Loucy (cell line): ENCODE results near the gene RNASE13.
"Not testable (repeated sequence)": the region's sequence is repeated elsewhere in the genome, so short reads cannot be mapped to it uniquely, and the experiment has no call there.

ENCODE experiments used
- H2AFZ ChIP-seq: fragments of 200-600 bp; sonication (generic); 2 replicates; pipeline ENCODE4 v1.6.0; 2016; ENCODE audit warnings: antibody characterized with exemption, mild to moderate bottlenecking, low read length, moderate library complexity
- H3F3A ChIP-seq: fragments of 200-600 bp; 2 replicates; pipeline ENCODE4 v1.6.0; 2016; ENCODE audit warnings: antibody characterized with exemption, low read depth, mild to moderate bottlenecking
- H3K27me3 ChIP-seq: fragments of 200-600 bp; sonication (generic); 2 replicates; pipeline ENCODE4 v1.6.1; 2014; ENCODE audit warnings: low read length, mild to moderate bottlenecking; ENCODE audit not compliant: insufficient read depth, poor library complexity, severe bottlenecking
- H3K36me3 ChIP-seq: fragments of 200-600 bp; sonication (generic); 2 replicates; pipeline ENCODE4 v1.6.1; 2016; ENCODE audit warnings: low read length; ENCODE audit not compliant: insufficient read depth
- H3K4me1 ChIP-seq: fragments of 200-600 bp; sonication (generic); 2 replicates; pipeline ENCODE4 v1.5.1; 2014; ENCODE audit warnings: low read length, mild to moderate bottlenecking; ENCODE audit not compliant: insufficient read depth, poor library complexity, severe bottlenecking
- H3K4me2 ChIP-seq: fragments of 200-600 bp; sonication (generic); 2 replicates; pipeline ENCODE4 v1.6.0; 2014; ENCODE audit warnings: antibody characterized with exemption, low read length, low read depth, mild to moderate bottlenecking; ENCODE audit not compliant: poor library complexity, severe bottlenecking
- H3K4me3 ChIP-seq: fragments of 200-600 bp; sonication (generic); 2 replicates; pipeline ENCODE4 v1.5.1; 2014; ENCODE audit warnings: low read length, mild to moderate bottlenecking, mixed read lengths; ENCODE audit not compliant: poor library complexity, severe bottlenecking
- H3K79me2 ChIP-seq: fragments of 200-600 bp; sonication (generic); 2 replicates; pipeline ENCODE4 v1.6.1; 2014; ENCODE audit warnings: low read length; ENCODE audit not compliant: insufficient read depth
- H3K9ac ChIP-seq: fragments of 200-600 bp; sonication (generic); 2 replicates; pipeline ENCODE4 v1.6.0; 2014; ENCODE audit warnings: mild to moderate bottlenecking, low read depth, low read length, moderate library complexity; ENCODE audit not compliant: poor library complexity, severe bottlenecking
- H3K9me2 ChIP-seq: fragments of 200-600 bp; sonication (generic); replicated peaks from 2 replicates; pipeline ENCODE4 v1.6.1; 2016; ENCODE audit warnings: low read depth, low read length, mixed read lengths
- H3K9me3 ChIP-seq: fragments of 200-600 bp; sonication (generic); 2 replicates; pipeline ENCODE4 v1.6.1; 2014; ENCODE audit warnings: mild to moderate bottlenecking, antibody characterized with exemption, low read length, low read depth; ENCODE audit not compliant: insufficient read depth
- H4K20me1 ChIP-seq: fragments of 200-600 bp; sonication (generic); 2 replicates; pipeline ENCODE4 v1.6.0; 2014; ENCODE audit warnings: antibody characterized with exemption, low read length, mild to moderate bottlenecking; ENCODE audit not compliant: insufficient read depth, poor library complexity, severe bottlenecking
- EZH2phosphoT487 ChIP-seq: fragments of 200-600 bp; IDR thresholded peaks from 2 replicates; pipeline ENCODE4 v1.6.1; 2018; ENCODE audit warnings: antibody characterized with exemption, mild to moderate bottlenecking, moderate library complexity, borderline replicate concordance
- TF ChIP-seq, protein P1 (sequence below): fragments of 200-600 bp; sonication (generic); conservative IDR thresholded peaks from 2 replicates; pipeline ENCODE4 v1.5.1; 2014; ENCODE audit warnings: mild to moderate bottlenecking, antibody characterized with exemption, low read length

The RNASE13 gene

DNA sequence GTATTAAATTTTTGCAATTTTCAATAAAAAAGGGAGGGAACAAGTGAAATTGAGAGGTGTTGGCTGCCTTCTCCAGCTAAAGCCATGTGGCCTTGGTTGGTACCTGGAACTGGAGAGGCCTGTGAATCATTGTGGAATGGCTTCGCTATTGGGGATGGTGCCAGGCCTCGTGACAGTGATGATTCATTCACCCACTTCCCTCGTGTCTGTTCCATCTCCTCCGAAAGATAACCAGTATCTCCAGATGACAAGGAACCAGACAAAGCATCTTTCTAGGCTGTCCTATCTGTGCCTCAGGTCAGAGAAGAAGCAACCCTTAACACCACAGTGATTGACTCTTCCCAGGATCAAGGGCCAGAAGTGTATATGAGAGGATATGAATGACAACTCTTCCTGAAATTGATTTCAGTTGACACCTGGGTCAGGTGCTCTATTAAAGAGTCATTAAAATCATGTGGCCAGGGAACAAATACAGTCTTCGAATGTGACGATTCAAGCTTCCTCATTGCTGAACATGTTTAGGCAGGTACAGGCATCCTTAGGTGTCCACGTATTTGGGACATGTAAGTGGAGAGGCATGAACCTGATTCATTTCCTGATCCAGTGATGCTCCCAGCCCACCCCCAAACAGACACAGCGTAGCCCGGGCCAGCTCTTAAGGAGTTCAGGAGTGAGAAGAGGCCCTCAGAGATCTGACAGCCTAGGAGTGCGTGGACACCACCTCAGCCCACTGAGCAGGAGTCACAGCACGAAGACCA lies 7.2 kb upstream of the RNASE13 start, which contains the start of gene RNASE7:
Gene RNASE7 (plus strand): TSS at position 687 of the 758 bp plus-strand sequence. CDS start 631 bp downstream, outside the sequence.
- Histone ChIP-seq H2AFZ (no peak within 1 kb of the TSS), H3K9me2 (no peaks in the 10 kb centered on the region), H3K79me2 (no peaks in the 10 kb centered on the region), H3K4me1 (peaks cover 34% of the 10 kb centered on the region), H4K20me1 (no peaks in the 10 kb centered on the region), H3K9ac (peak within 1 kb of the TSS; percentile 49), H3K27me3 (no peaks in the 10 kb centered on the region), H3K9me3 (no peaks in the 10 kb centered on the region), H3F3A (no peaks in the 10 kb centered on the region), H3K4me2 (peak within 1 kb of the TSS; percentile 66), H3K4me3 (no peak within 1 kb of the TSS), H3K36me3 (no peaks in the 10 kb centered on the region)
- TF ChIP-seq, protein P1, sequence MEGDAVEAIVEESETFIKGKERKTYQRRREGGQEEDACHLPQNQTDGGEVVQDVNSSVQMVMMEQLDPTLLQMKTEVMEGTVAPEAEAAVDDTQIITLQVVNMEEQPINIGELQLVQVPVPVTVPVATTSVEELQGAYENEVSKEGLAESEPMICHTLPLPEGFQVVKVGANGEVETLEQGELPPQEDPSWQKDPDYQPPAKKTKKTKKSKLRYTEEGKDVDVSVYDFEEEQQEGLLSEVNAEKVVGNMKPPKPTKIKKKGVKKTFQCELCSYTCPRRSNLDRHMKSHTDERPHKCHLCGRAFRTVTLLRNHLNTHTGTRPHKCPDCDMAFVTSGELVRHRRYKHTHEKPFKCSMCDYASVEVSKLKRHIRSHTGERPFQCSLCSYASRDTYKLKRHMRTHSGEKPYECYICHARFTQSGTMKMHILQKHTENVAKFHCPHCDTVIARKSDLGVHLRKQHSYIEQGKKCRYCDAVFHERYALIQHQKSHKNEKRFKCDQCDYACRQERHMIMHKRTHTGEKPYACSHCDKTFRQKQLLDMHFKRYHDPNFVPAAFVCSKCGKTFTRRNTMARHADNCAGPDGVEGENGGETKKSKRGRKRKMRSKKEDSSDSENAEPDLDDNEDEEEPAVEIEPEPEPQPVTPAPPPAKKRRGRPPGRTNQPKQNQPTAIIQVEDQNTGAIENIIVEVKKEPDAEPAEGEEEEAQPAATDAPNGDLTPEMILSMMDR: no peak
- no peak for TF ChIP-seq EZH2phosphoT487

DNA sequence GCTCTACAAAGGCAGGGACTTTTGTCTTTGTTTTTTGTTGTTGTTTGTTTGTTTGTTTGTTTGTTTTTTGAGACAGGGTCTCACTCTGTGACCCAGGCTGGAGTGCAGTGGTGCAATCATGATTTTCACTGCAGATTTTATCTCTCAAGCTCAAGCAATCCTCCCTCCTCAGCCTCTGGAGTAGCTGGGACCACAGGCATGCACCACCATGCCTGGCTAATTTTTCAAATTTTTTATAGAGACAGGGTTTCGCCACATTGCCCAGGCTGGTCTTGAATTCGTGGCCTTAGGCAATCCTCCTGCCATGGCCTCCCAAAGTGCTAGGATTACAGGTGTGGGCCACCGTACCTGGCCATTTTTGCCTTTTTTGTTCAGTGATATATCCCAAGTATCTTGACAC lies 6.3 kb upstream of the RNASE13 start:
- H3K4me2 ChIP-seq, H3K9me3 ChIP-seq, H3K9me2 ChIP-seq, H2AFZ ChIP-seq, H3K4me3 ChIP-seq, H3K9ac ChIP-seq, H3K79me2 ChIP-seq, H3K27me3 ChIP-seq, H3K36me3 ChIP-seq, H3F3A ChIP-seq, H4K20me1 ChIP-seq: not testable (repeated sequence)
- H3K4me1 ChIP-seq: peaks cover 34% of the 10 kb centered on the region

DNA sequence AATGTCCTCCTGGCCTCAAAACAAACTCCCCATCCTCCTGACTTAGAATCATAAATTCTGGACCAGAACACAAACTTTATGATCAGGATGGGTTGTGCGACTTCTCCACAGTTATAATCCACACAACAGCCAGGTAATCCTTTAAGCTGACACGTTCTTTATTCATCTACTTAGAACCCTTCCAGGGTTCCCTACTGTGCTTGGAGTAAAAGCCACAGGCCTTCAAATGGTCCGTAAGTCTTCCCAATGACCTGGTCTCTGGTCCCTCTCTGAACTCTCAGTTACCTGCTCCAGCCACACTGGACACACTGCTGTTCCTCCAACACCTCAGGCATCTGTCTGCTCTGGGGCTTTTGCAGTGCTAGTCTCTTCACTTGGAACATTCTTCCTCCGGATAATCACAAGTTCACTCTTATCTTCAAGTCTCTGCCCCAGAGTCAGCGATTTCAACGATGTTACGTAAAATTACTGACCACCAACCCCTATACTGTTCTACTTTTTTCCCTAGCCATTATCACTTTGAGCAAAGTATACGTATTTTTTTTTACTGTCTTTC lies 5.8 kb upstream of the RNASE13 start:
- H3K27me3 ChIP-seq: no peaks in the 10 kb centered on the region
- H3K4me1 ChIP-seq: peaks cover 32% of the 10 kb centered on the region
- H3K4me3 ChIP-seq: no peak overlapping the region
- no peak overlapping the region for H3K4me2 ChIP-seq
- H3K79me2 ChIP-seq: no peaks in the 10 kb centered on the region
- H3K36me3 ChIP-seq: no peaks in the 10 kb centered on the region
- no peak for TF ChIP-seq EZH2phosphoT487
- TF ChIP-seq, protein P1: 0 out of 2 replicates have a peak, but pooled peaks have one; percentile 5
- no peaks in the 10 kb centered on the region for H3F3A ChIP-seq
- no peaks in the 10 kb centered on the region for H4K20me1 ChIP-seq
- no peaks in the 10 kb centered on the region for H3K9me3 ChIP-seq
- no peak overlapping the region for H2AFZ ChIP-seq
- no peak overlapping the region for H3K9ac ChIP-seq
- no peaks in the 10 kb centered on the region for H3K9me2 ChIP-seq
